Suppressor macrophage treated with lipopolysaccharide for 1 hour (primary cell): Measurements from ENCODE around the gene BCAS1.
"Not testable (repeated sequence)": the region's sequence is repeated elsewhere in the genome, so short reads cannot be mapped to it uniquely, and the experiment has no call there.

Experiments used
- DNase-seq, 3 donors: peaks; one replicate each; pipeline ENCODE4 v3.0.0-alpha.2; 2020 to 2022

The BCAS1 gene

GRCh38 chr20:53939572-53940359 lies 130.6 kb downstream of the BCAS1 start:
- DNase-seq = peak; percentile 96 to 98 (median 98)

- DNase-seq = no peak
These were observed 131.2 kb downstream of the BCAS1 start for GRCh38 chr20:53939190-53939571.

GRCh38 chr20:53938739-53939138 lies 131.7 kb downstream of the BCAS1 start:
- DNase-seq = no peak

- DNase-seq = peak; percentile 70 to 77 (median 74)
These were observed 132.4 kb downstream of the BCAS1 start for GRCh38 chr20:53937929-53938367.

- peak in 1 of 3 donors; percentile 51 for DNase-seq
These were observed 133.1 kb downstream of the BCAS1 start for GRCh38 chr20:53937339-53937741.

- DNase-seq = peak in 2 of 3 donors; percentile 47 to 66
These were observed 134.9 kb downstream of the BCAS1 start for GRCh38 chr20:53935344-53936084.

DNA sequence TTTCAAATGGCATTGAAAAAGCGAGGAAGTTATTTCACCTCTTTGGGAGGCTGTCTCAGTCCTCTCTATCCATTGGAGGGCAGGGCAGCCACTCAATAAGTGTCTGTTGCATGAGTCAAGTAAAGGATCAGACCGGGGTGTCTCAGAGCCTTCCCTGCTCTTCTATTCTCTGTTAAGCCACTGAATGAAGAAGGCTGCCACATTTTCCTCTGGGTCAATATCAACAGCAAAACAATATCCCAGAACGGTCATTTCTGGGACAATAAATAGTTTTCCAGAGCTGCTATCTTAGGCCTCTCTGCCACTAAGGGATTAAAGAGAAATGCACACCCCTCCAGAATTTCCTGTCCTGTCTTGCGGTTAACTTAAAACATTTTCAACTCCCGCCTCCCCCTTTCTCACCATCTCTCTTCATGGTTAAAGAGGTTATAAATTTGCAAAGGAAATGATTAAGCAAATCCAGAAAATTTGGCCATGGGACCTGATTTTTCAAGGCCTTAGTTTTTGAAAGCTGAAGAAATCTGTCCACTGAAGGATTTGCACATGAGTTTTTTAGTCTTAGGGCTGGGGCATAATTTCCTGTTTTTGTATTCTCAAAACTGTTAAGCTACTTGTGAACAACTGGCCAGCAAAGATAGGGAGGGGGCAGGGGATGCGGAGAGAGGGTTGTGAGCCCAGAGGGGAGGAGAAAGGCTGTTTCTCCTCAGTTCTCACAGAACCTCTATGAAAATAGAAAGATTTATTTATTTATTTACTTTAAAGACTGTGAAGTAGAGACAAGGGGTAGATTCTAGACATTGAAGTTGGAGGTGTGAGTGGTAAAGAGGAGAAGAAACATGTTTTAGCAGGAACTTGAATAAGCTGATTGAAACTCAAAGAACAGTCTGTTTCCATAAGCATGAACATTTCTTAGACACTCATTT lies 135.7 kb downstream of the BCAS1 start:
- DNase-seq = peak; percentile 77 to 86 (median 80)

GRCh38 chr20:53933232-53933846 lies 137.1 kb downstream of the BCAS1 start:
- DNase-seq = no peak

DNA sequence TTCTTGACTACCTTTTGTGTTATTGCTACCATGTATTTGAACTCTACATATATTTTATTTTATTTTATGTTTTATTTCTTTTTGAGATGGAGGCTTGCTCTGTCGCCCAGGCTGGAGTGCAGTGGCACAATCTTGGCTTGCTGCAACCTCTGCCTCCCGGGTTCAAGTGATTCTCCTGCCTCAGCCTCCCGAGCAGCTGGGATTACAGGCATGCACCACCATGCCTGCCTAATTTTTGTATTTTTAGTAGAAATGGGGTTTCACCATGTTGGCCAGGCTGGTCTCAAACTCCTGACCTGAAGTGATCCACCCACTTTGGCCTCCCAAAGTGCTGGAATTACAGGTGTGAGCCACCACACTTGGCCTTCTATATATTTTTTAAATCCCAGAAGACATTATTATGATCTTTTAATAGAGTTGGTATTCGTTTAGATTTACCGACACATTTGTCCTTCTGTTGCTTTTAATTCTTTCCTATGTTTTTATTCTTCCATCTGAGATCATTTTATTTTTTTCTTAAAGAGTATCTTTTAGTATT lies 137.7 kb downstream of the BCAS1 start:
- DNase-seq = not testable (repeated sequence)

DNA sequence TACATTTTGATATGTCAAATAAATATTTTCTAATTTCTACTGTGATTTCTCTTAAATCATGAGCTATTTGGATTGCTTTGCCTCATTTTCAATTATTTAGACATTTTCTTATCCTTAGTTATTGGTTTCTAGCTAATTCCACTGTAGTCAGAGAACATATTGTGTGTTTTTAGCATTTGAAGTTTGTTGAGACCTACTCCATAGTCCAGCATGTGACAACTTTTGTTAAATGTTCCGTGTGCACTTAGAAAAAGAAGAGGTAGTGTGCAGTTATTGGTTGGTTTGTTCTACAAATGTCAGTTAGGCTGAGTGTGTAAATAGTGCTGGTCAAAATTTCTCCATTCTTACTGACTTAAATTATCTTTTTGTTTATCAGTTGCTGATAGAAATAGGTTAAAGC lies 138.8 kb downstream of the BCAS1 start:
- DNase-seq = no peak

- DNase-seq = peak; percentile 40 to 73 (median 69)
These were observed 139.5 kb downstream of the BCAS1 start for GRCh38 chr20:53930651-53931504.

GRCh38 chr20:53929974-53930650 lies 140.3 kb downstream of the BCAS1 start:
- peak in 1 of 3 donors; percentile 50 for DNase-seq

GRCh38 chr20:53929399-53929798 lies 141.0 kb downstream of the BCAS1 start:
- DNase-seq = no peak

- no peak for DNase-seq
These were observed 142.4 kb downstream of the BCAS1 start for GRCh38 chr20:53927990-53928389.

DNA sequence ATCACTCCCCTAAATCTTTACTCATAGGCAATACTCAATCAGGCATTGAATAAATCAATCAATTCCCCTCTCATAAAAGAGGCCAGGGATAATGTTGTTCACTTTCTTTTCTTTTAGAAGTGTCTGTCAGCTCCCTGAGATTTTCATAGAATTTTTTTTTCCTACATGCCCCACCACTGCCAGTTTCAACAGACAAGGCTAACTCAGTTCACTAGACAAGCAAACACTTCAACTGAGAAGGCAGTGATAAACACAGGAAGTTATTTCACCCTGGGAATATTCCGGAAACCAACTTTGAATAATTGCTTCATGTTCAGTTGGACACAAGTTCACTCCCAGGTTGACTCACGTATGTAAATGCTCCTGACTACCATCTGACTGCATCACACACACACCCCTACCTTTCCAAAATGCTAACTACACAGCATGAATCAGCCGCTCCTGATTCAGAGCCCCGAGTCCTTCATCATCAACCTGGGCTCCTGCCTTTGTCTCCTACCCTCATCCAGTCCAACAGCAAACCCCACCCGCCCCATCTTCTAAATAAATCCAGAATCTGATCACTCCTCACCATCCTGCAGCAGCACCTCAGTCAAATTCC lies 143.9 kb downstream of the BCAS1 start:
- peak; percentile 83 to 98 (median 95) for DNase-seq

GRCh38 chr20:53925651-53926401 lies 144.6 kb downstream of the BCAS1 start:
- DNase-seq = no peak

GRCh38 chr20:53923566-53924369 lies 146.6 kb downstream of the BCAS1 start:
- DNase-seq = peak in 1 of 3 donors; percentile 51

GRCh38 chr20:53922901-53923314 lies 147.5 kb downstream of the BCAS1 start:
- DNase-seq = peak; percentile 82 to 93 (median 91)
